Activated CD8-positive, alpha-beta T cell treated with anti-CD3 and anti-CD28 coated beads, Interleukin-2, amount 10 ng/mL, durations not matched to agents 7 days and 5 days (primary cell): ENCODE data around the gene MRPS24. TPM values are rescaled to one million over a fixed set of nuclear protein-coding genes. Genes with fewer than 3 reads are reported as not detected.

Experiments used
- ATAC-seq: fragments of 150-1000 bp; cut with Tn5 transposase; one replicate; pipeline ENCODE4 v1.10.0; 2021; ENCODE audit warnings: moderate library complexity
- CTCF ChIA-PET: fragments of 350-600 bp; sonication (Branson Sonifier 250); formaldehyde crosslinking; loops from one replicate; lab custom pipeline; 2021; ENCODE audit warnings: antibody characterized with exemption; lab: Charles Lee
- POLR2A ChIA-PET: fragments of 350-600 bp; sonication (Branson Sonifier 250); formaldehyde crosslinking; loops from one replicate; lab custom pipeline; 2021; ENCODE audit warnings: antibody characterized with exemption; lab: Charles Lee
- DNase-seq: peaks from one replicate; pipeline ENCODE4 v3.0.0-alpha.2; 2020
- H3K27ac Mint-ChIP-seq: one replicate; pipeline ENCODE4 v1.8.0; 2021; ENCODE audit warnings: mild to moderate bottlenecking, mixed read lengths
- H3K27me3 Mint-ChIP-seq: one replicate; pipeline ENCODE4 v1.8.0; 2021; ENCODE audit warnings: low read depth, mixed read lengths
- H3K36me3 Mint-ChIP-seq: one replicate; pipeline ENCODE4 v1.8.0; 2021; ENCODE audit warnings: low read depth, mixed read lengths
- H3K4me1 Mint-ChIP-seq: one replicate; pipeline ENCODE4 v1.8.0; 2021; ENCODE audit warnings: low read depth, mixed read lengths
- H3K4me3 Mint-ChIP-seq: one replicate; pipeline ENCODE4 v1.8.0; 2021; ENCODE audit warnings: mild to moderate bottlenecking, mixed read lengths
- H3K9me3 Mint-ChIP-seq: one replicate; pipeline ENCODE4 v1.8.0; 2022; ENCODE audit warnings: mixed read lengths; ENCODE audit not compliant: insufficient read depth
- total RNA-seq, 2 experiments: library from RNA; stranded (reverse); gene quantifications; one replicate each; pipeline ENCODE4 v1.2.3, GENCODE V29; 2021

MRPS24 gene
- total RNA-seq, 2 experiments from 2014 or later, result 88.5 to 91.3 TPM

DNA sequence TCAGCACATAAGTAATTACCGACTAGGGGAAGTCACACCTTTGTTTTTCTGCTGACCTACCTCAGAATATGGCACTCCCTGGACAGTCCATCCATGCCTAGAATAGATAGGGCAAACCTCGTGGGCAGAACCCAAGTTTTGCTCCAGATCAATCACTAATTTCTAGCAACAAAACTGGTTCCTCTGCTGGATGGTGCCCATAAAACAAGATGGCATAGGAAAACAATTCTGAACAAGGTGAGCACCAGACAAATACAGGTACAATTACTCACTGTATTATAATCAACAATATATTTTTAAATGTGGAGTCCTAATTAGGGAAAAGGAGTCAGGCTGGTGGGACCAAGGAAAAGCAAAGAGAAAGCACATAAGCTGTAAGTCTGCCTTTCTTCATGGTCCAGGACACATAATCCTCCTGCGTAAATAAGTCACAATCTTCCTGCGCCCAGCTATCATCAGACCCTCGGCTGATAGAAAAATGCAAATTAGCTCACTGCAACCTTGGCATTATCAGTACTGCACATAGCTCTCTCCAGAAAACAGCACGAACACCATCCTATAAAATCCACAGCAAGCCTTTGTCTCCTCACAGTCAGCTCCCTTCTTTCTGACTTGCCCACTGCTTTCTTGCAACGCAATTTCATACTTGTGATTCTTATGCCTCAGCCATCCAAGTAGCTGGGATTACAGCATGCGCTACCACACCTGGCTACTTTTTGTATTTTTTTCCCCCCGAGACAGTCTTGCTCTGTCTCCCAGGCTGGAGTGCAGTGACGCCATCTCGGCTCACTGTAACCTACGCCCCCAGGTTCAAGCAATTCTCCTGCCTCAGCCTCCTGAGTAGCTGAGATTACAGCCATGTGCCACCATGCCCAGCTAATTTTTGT is 22.0 kb upstream of the MRPS24 start:
- no peak overlapping the region for H3K4me3 Mint-ChIP-seq
- H3K27me3 Mint-ChIP-seq, result no peaks in the 10 kb centered on the region
- ChIA-PET POLR2A (no interaction called here), CTCF (interaction anchor here (1.4 kb wide), 1 partner anchor 13 kb away, joined by 3 read pairs; no protein-coding TSS in a partner anchor)
- peaks cover 10% of the 10 kb centered on the region for H3K36me3 Mint-ChIP-seq
- H3K27ac Mint-ChIP-seq, result no peak overlapping the region
- no peaks in the 10 kb centered on the region for H3K9me3 Mint-ChIP-seq
- no peak for DNase-seq
- no peak for ATAC-seq
- peaks cover 31% of the 10 kb centered on the region for H3K4me1 Mint-ChIP-seq

DNA sequence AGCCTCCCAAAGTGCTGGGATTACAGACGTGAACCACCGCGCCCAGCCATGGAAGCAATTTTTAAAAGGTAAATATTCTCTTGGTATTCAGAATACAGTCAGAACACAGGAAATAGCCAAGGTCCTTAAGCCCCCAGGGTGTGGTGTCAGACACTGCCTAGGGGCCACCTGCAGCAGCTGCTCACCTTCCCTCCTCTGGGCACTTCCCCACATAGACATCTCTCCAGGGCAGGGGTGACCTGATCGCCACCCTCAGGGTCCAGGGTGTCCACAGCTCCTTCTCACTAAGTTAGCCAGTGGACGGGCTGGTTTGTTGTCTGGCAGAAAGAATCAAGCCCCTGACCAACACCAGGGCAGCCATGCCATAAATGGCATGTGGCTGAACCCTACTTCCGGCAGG is 21.2 kb upstream of the MRPS24 start:
- ATAC-seq (no peak), DNase-seq (no peak)
- Mint-ChIP-seq H3K36me3 (peaks cover 15% of the 10 kb centered on the region), H3K9me3 (no peaks in the 10 kb centered on the region), H3K27me3 (no peaks in the 10 kb centered on the region), H3K27ac (no peak overlapping the region), H3K4me3 (no peak overlapping the region), H3K4me1 (peaks cover 31% of the 10 kb centered on the region)
- CTCF ChIA-PET, result no interaction called here
- POLR2A ChIA-PET, result no interaction called here

DNA sequence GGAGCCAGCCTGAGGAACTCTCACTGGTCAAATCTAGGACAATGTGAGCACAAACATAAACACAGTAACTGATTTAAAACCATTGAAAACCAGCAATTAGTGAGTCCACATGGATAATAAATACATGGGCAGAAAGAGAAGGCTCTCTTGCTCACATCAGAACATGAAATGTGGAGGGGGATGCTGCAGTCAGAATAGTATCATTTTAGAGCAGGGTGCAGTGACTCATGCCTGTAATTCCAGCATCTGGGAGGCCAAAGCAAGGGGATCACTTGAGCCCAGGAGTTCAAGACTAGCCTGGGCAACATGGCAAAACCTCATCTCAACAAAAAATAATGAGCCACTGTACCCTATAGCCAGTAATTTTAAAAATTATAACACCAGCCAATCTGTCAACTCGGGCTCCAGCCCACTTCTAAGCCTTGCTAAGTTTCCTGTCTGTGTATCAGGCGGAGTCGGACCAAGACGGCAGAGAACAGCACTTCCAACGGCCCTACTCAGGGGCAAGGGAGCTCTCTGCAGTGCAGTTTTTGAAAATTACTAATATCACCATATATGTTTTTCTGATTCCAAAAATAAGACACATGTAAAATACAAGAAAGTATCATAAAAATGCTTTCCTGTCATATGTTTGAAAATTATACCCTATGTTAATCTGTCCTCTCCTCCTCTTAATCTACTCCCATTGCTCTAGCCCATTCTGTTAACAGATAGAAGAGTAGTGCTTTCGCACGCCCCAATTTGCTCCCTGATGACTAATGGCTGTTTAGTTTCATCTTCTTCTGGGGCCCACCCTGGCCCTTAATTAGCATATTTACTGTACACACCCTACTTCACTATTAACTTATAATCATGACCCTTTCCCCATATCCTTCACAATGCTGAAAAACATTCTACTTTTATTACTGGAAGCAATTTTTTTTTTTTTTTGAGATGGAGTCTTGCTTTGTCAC is 20.0 kb upstream of the MRPS24 start:
- no peak for ATAC-seq
- ChIA-PET POLR2A (no interaction called here), CTCF (no interaction called here)
- Mint-ChIP-seq H3K4me1 (peaks cover 31% of the 10 kb centered on the region), H3K4me3 (no peak overlapping the region), H3K9me3 (no peaks in the 10 kb centered on the region), H3K36me3 (peaks cover 10% of the 10 kb centered on the region), H3K27me3 (no peaks in the 10 kb centered on the region), H3K27ac (no peak overlapping the region)
- no peak for DNase-seq

DNA sequence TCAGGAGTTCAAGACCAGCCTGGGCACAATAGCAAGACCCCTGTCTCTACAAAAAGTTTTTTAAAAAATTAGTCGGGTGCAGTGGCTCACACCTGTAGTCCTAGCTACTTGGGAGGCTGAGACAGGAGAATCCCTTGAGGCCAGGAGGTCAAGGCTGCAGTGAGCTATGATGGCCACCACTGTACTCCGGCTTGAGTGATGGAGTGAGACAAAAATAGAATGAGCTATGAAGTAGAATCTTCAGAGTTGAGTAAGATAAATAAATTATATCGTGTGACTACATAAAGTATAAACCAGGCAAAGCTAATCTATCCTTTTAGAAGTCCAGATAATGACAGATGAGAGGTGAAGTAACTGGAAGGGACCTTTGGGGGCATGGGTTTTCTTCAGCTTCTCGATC is 15.3 kb upstream of the MRPS24 start:
- CTCF ChIA-PET, result interaction anchor here (1.3 kb wide), 1 partner anchor 10 kb away, joined by 3 read pairs; no protein-coding TSS in a partner anchor
- no peak for ATAC-seq

DNA sequence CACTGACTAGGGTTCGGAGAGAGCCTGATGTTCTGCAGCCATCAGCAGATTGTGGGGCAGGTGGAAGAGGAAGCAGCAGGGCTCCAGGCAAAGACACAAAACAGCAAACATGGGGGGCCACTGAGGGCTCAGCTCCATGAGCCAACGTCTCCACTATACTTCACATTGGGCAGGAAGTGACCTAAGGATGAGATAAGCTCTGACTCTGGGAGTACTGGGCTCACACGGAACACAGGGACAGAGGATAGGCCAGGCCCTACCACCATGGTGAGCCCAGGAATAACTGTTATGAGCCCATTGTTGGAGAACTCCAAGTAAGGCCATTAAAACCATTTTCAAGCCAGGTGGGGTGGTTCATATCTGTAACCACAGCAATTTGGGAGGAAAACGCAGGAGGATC is 14.9 kb upstream of the MRPS24 start:
- CTCF ChIA-PET, result interaction anchor here (1.3 kb wide), 1 partner anchor 10 kb away, joined by 3 read pairs; no protein-coding TSS in a partner anchor
- H3K4me3 Mint-ChIP-seq, result no peak overlapping the region
- DNase-seq (no peak), ATAC-seq (no peak)
- H3K27me3 Mint-ChIP-seq, result no peaks in the 10 kb centered on the region
- no peaks in the 10 kb centered on the region for H3K9me3 Mint-ChIP-seq
- peaks cover 36% of the 10 kb centered on the region for H3K36me3 Mint-ChIP-seq
- peaks cover 8% of the 10 kb centered on the region for H3K4me1 Mint-ChIP-seq
- POLR2A ChIA-PET, result no interaction called here
- H3K27ac Mint-ChIP-seq, result no peak overlapping the region

More for the DNA sequence above, 15.3 kb upstream of the MRPS24 start:
- POLR2A ChIA-PET, result no interaction called here
- Mint-ChIP-seq H3K36me3 (peaks cover 36% of the 10 kb centered on the region), H3K9me3 (no peaks in the 10 kb centered on the region), H3K27me3 (no peaks in the 10 kb centered on the region), H3K27ac (no peak overlapping the region), H3K4me3 (no peak overlapping the region), H3K4me1 (peaks cover 11% of the 10 kb centered on the region)
- no peak for DNase-seq

DNA sequence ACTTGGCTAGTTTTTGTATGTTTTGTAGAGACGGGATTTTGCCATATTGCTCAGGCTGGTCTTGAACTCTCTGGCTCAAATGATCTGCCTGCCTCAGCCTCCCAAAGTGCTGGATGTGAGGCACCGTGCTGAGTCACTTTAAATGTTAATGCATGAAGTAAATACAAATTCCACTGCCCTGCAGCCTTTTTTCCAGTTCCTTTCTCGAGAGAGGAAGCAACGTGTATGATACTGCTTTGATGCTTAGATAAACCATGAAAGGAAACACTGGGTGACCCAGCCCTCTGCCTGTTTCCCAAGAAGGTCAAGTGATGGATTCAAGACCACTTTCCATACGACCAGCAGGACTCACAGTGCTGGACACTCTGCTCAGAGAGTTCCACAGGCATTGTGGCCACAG is 11.3 kb upstream of the MRPS24 start:
- ATAC-seq (no peak), DNase-seq (no peak)
- Mint-ChIP-seq H3K27ac (no peak overlapping the region), H3K4me1 (peaks cover 3% of the 10 kb centered on the region), H3K4me3 (no peak overlapping the region), H3K9me3 (no peaks in the 10 kb centered on the region), H3K27me3 (no peaks in the 10 kb centered on the region), H3K36me3 (peaks cover 58% of the 10 kb centered on the region)
- ChIA-PET CTCF (interaction anchor here (1.5 kb wide), 1 partner anchor 41 kb away, joined by 3 read pairs; no protein-coding TSS in a partner anchor), POLR2A (no interaction called here)

DNA sequence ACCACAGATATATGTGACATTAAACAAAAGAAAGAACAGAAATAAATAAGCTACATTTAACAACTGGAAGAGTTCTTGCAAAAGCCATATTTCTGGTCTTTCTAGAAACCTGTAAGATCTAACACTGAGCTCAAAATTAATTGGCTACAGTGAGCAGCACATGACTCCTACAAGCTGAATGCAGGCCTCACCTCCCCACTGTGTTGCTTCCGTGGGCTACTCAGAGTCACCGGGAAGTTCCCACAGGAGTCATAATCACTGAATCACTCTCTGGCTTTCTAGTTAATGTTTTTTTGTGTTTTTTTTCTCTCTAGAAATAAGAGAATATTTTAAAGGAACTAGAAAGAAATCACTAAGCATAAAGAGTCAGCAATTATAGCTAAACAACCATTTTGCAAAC is 10.2 kb upstream of the MRPS24 start:
- CTCF ChIA-PET, result interaction anchor here (0.9 kb wide), 1 partner anchor 40 kb away, joined by 5 read pairs; no protein-coding TSS in a partner anchor
- H3K4me3 Mint-ChIP-seq, result no peak overlapping the region
- ATAC-seq (no peak), DNase-seq (no peak)
- POLR2A ChIA-PET, result interaction anchor here (1.1 kb wide), 1 partner anchor 64 kb away, joined by 3 read pairs; no protein-coding TSS in a partner anchor
- peaks cover 58% of the 10 kb centered on the region for H3K36me3 Mint-ChIP-seq
- H3K27ac Mint-ChIP-seq, result no peak overlapping the region
- H3K27me3 Mint-ChIP-seq, result no peaks in the 10 kb centered on the region
- H3K9me3 Mint-ChIP-seq, result no peaks in the 10 kb centered on the region
- peaks cover 3% of the 10 kb centered on the region for H3K4me1 Mint-ChIP-seq

DNA sequence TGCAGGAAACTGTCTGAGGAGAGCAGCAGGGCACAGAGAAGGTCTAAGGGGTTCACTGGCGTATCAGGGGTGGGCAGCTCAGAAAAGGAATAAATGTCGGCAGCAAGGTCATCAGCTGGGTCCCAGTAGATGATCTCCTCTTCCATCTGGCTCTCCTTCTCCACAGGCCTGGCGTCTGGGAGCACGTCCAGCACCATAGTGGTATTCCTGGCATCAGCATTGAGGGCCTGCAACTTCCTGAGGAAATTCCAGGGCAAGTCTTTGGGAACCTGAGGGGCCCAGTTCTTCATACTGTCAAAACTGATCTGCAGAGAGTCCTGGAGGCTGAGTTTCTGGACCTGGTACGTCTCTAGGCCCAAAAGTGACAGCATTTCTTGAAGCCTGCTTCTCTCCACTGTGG is 9.6 kb upstream of the MRPS24 start:
- H3K36me3 Mint-ChIP-seq, result peaks cover 55% of the 10 kb centered on the region
- H3K4me1 Mint-ChIP-seq, result peaks cover 3% of the 10 kb centered on the region
- ChIA-PET CTCF (no interaction called here), POLR2A (interaction anchor here (1.1 kb wide), 1 partner anchor 65 kb away, joined by 3 read pairs; no protein-coding TSS in a partner anchor)
- no peak for ATAC-seq
- H3K27me3 Mint-ChIP-seq, result no peaks in the 10 kb centered on the region
- no peak for DNase-seq
- H3K27ac Mint-ChIP-seq, result no peak overlapping the region
- H3K4me3 Mint-ChIP-seq, result no peak overlapping the region
- H3K9me3 Mint-ChIP-seq, result no peaks in the 10 kb centered on the region

DNA sequence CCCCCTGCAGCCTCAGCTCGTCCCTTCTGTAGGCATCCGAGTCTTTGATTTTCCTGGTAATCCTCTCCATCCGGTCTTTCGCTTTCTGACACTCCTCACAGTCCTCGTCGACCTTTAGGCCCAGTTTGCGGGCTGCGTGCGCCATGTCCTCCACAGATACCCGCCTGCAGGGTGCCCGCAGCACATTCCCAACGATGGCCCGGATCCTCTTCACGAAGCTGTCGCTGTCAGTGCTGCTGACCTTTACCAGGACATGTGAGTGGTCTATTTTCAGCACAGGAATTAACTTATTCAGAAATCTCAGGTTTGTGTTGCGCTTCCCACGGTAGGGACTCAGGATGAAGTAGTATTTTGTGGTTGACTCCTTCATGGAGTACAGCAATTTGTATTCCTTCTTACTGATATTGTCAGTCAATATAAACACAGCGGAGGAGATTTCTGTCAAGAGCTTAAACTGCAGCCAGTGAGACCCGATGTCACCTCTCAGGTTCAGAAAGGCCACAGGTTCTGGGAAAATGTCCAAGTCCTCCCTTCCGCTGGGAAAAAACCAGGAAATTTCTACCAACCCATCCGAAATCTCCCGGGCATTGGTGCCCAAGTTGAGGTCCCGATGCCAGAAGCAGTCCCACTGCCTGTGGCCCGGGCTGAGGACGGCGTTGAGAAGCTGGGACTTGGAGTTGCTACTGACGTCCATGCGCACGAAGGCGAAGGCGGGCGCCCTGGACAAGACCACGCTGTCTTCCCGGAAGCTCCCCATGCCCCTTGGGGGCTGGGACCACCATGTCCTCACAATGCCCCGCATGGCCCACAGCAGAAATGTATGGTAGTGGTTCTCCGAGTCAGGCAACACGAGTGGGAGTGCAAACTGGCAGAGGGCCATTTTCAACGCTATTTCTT is 8.9 kb upstream of the MRPS24 start:
- Mint-ChIP-seq H3K4me1 (peaks cover 3% of the 10 kb centered on the region), H3K27ac (no peak overlapping the region), H3K27me3 (no peaks in the 10 kb centered on the region), H3K9me3 (no peaks in the 10 kb centered on the region), H3K36me3 (peaks cover 53% of the 10 kb centered on the region), H3K4me3 (no peak overlapping the region)
- ChIA-PET POLR2A (interaction anchor here (1.1 kb wide), 1 partner anchor 66 kb away, joined by 3 read pairs; no protein-coding TSS in a partner anchor), CTCF (no interaction called here)
- ATAC-seq (no peak), DNase-seq (no peak)

DNA sequence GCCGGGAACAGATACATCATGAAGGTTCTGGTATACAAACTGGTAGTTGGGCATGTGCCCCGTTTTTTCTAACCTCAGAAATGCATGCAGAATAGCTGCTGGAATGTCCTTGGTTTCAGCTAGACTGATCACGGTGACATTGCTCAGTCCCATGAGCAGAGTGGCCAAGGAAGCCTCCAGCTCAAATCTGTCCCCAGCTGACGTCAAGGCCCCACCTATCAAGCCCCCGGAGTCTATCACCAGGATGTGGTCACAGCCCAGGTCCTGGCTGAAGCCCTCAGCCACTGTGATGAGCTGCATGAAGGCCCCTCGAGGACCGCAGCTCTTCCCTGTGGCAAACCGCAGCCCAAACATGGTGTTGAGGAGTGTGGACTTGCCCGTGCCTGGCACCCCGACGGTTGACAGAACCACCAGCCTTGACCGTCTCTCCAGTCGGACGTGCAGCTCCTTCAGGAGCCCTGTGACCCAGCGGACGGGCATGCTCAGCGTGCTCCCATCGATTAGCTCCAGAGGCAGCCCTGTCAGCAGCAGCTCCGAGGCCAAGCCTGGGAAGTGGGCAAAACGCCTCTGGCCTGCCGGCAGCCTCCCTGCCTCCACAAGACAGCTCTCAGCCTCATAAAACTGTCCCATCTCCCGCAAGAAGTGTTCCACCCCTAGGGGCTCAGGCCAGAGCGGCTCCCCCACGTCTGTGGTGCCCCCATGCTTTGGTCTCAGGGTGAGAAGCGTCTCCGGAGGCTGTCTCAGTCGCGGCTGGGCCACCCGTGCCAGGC is 7.8 kb upstream of the MRPS24 start:
- CTCF ChIA-PET, result no interaction called here
- ATAC-seq, result no peak
- H3K36me3 Mint-ChIP-seq, result peaks cover 53% of the 10 kb centered on the region
- no peaks in the 10 kb centered on the region for H3K27me3 Mint-ChIP-seq
- POLR2A ChIA-PET, result interaction anchor here (0.8 kb wide), 1 partner anchor 26 kb away, joined by 3 read pairs; no protein-coding TSS in a partner anchor
- H3K9me3 Mint-ChIP-seq, result no peaks in the 10 kb centered on the region
- no peak for DNase-seq
- no peak overlapping the region for H3K27ac Mint-ChIP-seq
- H3K4me1 Mint-ChIP-seq, result peaks cover 3% of the 10 kb centered on the region
- no peak overlapping the region for H3K4me3 Mint-ChIP-seq
